Hepatocyte (in vitro differentiated cells): ENCODE measurements around the gene DLGAP4.

Experiments
- CTCF ChIP-seq: fragments of 200-600 bp; sonication (generic); IDR thresholded peaks from 2 replicates; pipeline ENCODE4 v1.5.1; 2016; ENCODE audit warnings: antibody characterized with exemption, mild to moderate bottlenecking; ENCODE audit not compliant: poor library complexity
- EZH2 ChIP-seq: fragments of 200-600 bp; sonication (generic); IDR thresholded peaks from 2 replicates; pipeline ENCODE4 v1.6.1; 2016; ENCODE audit warnings: antibody characterized with exemption, mild to moderate bottlenecking, borderline replicate concordance

GRCh38 chr20:36405255-36405654 lies 99.1 kb downstream of the DLGAP4 start:
- TF ChIP-seq CTCF (no peak), EZH2 (no peak)
